Stomach (tissue), 4 donors: ENCODE results near the gene PPM1K.

Source experiments
- CTCF ChIP-seq, 7 experiments: fragments of 450-650 bp in 4 of 7; fragments of 200-600 bp in 3 of 7; sonication (generic) in 3 of 7; IDR thresholded peaks; one replicate each; pipeline ENCODE4 v1.5.1; 2016 to 2019; ENCODE audit warnings: antibody characterized with exemption in 7 of 7, control low read depth in 2 of 7, mild to moderate bottlenecking in 1 of 7
- EP300 ChIP-seq: sonication (generic); formaldehyde crosslinking; IDR thresholded peaks from one replicate; pipeline ENCODE4 v1.6.1; 2017; ENCODE audit warnings: antibody characterized with exemption
- POLR2A ChIP-seq, 4 donors: fragments of 450-650 bp; IDR thresholded peaks; one replicate each; pipeline ENCODE4 v1.6.1; 2016; ENCODE audit warnings: antibody characterized with exemption in 4 of 4, control low read depth in 2 of 4, mild to moderate bottlenecking in 1 of 4, moderate library complexity in 1 of 4

- TF ChIP-seq CTCF (IDR thresholded peaks at IDR 0.05) = no peak
- TF ChIP-seq POLR2A (IDR thresholded peaks at IDR 0.05) = no peak
- TF ChIP-seq EP300 = no peak
Measured at GRCh38 chr4:88246600-88246999, 37.8 kb downstream of the PPM1K start.
